RWPE1 (cell line): ENCODE measurements around the gene MMP23B.

Experiments used
- CTCF ChIA-PET: fragments of 350-600 bp; sonication (Branson Sonifier 250); formaldehyde crosslinking; extraction: SDS; loops from one replicate; lab custom pipeline; 2021; lab: Yijun Ruan, JAX
- POLR2A ChIA-PET: fragments of 400-600 bp; formaldehyde crosslinking; extraction: SDS; loops from one replicate; lab custom pipeline; 2020; ENCODE audit warnings: antibody characterized with exemption; ENCODE audit not compliant: low non-redundant PET; lab: Yijun Ruan, JAX
- DNase-seq: peaks from one replicate; pipeline ENCODE4 v3.0.0; 2012; ENCODE audit warnings: low spot score
- H3K27ac ChIP-seq: fragments of 450-650 bp; 2 replicates; pipeline ENCODE4 v1.5.1; 2017
- TF ChIP-seq, protein P1 (sequence below): fragments of 450-650 bp; conservative IDR thresholded peaks from 2 replicates; pipeline ENCODE4 v1.5.1; 2017; ENCODE audit warnings: low read depth, mild to moderate bottlenecking

Gene MMP23B

DNA sequence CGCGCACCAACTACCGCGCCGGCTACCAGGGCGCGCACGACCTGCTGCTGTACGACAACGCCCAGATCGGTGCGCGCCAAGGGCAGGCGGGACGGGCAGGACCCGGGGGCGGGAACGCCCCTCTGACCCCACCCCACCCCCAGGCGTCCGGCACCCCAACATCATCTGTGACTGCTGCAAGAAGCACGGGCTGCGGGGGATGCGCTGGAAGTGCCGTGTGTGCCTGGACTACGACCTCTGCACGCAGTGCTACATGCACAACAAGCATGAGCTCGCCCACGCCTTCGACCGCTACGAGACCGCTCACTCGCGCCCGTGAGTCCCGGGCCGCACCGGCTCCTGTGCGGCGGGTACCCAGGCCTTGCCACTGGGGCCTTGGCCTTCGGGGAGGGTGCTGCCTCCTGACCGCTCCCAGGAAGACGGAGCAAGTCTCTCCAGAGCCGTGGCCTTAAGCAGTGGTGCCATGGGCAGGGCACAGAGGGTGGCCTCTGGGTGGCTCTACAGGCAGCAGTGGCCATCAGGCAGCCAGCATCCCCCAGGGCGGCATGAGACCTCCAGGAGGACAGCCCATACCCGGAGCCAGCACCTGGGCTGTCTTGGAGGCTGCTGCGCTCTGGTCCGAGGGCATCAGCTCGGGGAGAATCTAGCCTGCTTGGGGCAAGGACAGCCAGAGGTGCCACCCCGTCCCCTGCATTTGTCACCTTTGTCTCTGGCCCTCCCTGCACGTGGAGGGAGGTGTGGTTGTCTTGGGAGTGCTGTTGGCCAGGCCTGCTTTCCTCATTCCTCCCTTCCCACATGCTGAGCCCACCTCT, 8.1 kb upstream of the MMP23B start:
- H3K27ac ChIP-seq: peak overlapping the region; percentile 23
- TF ChIP-seq, protein P1, sequence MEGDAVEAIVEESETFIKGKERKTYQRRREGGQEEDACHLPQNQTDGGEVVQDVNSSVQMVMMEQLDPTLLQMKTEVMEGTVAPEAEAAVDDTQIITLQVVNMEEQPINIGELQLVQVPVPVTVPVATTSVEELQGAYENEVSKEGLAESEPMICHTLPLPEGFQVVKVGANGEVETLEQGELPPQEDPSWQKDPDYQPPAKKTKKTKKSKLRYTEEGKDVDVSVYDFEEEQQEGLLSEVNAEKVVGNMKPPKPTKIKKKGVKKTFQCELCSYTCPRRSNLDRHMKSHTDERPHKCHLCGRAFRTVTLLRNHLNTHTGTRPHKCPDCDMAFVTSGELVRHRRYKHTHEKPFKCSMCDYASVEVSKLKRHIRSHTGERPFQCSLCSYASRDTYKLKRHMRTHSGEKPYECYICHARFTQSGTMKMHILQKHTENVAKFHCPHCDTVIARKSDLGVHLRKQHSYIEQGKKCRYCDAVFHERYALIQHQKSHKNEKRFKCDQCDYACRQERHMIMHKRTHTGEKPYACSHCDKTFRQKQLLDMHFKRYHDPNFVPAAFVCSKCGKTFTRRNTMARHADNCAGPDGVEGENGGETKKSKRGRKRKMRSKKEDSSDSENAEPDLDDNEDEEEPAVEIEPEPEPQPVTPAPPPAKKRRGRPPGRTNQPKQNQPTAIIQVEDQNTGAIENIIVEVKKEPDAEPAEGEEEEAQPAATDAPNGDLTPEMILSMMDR: no peak
- CTCF ChIA-PET: no interaction called here
- no peak for DNase-seq
- POLR2A ChIA-PET: no interaction called here

DNA sequence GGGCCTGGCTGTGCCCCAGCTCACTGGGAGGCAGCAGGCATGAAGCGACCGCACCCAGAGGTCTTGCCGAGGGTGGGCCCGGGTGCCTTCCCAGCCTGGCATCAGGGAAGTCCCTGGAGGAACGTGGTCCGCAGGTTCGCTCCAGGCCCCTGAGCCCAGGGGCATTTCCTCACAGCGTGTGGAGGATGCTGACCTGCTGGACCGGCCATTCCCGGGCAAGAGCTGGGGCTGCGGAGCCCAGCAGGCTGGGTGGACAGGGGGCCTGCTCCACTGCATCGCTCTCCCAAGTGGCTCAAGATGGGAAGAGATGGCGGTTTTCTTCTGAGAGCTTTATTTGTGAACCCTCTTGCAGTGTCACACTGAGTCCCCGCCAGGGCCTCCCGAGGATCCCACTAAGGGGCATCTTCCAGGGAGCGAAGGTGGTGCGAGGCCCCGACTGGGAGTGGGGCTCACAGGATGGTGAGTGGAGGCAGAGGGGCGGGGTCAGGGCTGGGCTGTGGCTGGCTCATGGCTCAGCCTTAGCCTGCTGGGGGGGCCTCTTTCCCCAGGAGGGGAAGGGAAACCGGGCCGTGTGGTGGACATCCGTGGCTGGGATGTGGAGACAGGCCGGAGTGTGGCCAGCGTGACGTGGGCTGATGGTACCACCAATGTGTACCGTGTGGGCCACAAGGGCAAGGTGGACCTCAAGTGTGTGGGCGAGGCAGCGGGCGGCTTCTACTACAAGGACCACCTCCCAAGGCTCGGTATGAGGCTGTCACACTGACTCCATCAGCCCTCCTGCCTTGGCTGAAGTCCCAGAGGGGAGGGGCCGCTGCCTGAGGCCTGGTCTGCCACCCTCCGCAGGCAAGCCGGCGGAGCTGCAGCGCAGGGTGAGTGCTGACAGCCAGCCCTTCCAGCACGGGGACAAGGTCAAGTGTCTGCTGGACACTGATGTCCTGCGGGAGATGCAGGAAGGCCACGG, 7.2 kb upstream of the MMP23B start:
- DNase-seq: no peak
- H3K27ac ChIP-seq: peak overlapping the region; percentile 23
- ChIA-PET CTCF (no interaction called here), POLR2A (no interaction called here)
- TF ChIP-seq, protein P1: no peak

DNA sequence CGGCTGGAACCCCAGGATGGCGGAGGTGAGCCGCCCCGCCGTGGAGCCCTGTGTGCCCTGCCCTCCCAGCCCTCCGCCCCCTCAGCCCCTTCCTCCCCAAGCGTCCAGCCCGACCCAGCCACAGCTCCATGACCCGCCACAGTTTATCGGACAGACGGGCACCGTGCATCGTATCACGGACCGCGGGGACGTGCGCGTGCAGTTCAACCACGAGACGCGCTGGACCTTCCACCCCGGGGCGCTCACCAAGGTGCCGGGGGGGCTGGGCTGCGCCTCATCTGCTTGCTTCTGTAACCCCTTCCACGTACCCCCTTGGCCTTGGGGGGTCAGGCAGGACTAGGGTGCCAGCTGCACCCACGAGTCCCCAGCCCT, 6.6 kb upstream of the MMP23B start:
- POLR2A ChIA-PET: no interaction called here
- no peak for DNase-seq
- TF ChIP-seq, protein P1: no peak
- CTCF ChIA-PET: no interaction called here
- H3K27ac ChIP-seq: no peak overlapping the region

DNA sequence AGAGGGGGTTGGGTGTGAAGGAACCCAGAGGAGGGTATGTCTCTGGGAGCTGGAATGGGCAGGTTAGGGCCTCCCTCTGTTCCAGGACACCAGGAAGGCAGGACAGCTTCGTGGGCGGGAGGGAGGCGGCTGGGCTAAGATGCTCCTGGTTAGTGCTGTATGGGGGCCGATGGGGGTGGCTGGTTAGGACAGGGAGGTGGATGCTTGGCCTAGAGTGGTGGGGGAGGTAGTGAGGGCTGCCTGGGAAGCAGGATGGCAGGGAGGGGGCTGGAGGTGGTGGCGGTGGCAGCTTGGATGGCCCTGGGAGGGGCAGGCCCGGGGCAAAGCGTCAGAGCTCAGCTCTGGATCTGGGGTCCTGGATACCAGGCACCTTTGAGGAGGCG, 6.2 kb upstream of the MMP23B start:
- H3K27ac ChIP-seq: peak overlapping the region; percentile 73
- no peak for DNase-seq
- POLR2A ChIA-PET: no interaction called here
- TF ChIP-seq, protein P1: no peak
- CTCF ChIA-PET: no interaction called here

DNA sequence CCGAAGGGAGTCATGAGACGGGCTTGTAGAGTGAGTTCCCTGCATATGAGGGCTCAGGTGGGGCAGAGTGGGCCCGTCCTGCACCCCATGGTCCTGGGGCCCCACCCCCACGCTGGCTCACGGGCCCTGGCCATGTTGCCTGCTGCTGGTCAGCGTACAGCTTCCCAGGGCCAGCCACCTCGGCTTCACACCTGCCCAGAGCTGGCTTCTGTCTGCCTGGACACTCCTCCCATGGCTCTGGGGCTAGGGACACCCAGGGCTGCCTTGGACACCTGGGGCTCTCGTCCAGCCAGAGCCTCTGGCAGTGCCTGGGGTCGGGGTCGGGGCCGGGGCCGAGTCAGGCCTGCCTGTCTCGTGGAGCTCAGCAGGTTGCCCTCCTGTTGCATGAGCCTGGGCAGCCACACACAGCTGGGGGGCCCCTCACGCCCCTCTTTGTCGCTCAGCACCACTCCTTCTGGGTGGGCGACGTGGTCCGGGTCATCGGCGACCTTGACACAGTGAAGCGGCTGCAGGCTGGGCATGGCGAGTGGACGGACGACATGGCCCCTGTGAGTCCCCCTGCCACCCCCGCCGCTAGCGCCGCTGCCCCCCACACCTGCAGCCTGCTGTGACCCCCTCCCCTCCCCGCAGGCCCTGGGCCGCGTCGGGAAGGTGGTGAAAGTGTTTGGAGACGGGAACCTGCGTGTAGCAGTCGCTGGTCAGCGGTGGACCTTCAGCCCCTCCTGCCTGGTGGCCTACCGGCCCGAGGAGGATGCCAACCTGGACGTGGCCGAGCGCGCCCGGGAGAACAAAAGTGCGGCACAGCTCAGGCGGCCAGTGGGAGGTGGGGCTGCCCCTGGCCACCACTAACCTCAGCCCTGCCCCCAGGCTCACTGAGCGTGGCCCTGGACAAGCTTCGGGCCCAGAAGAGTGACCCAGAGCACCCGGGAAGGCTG, 5.5 kb upstream of the MMP23B start:
- DNase-seq: no peak
- H3K27ac ChIP-seq: peak overlapping the region; percentile 73
- POLR2A ChIA-PET: no interaction called here
- CTCF ChIA-PET: no interaction called here
- TF ChIP-seq, protein P1: no peak
